IMR-90 (cell line): Measurements from ENCODE around the gene IQGAP2. TPM values are rescaled to one million over a fixed set of nuclear protein-coding genes. Genes with fewer than 3 reads are reported as not detected.

ENCODE experiments used
- ATAC-seq: fragments of 200-7000 bp; cut with Tn5 transposase; 2 replicates; pipeline ENCODE4 v1.9.1; 2020; ENCODE audit warnings: low read depth, mild to moderate bottlenecking, moderate library complexity
- BruUV-seq: library from RNA; stranded (reverse); fragments of 400-500 nt; replicated peaks from 2 replicates; lab custom pipeline; 2021; lab: Mats Ljungman, UMichigan
- CTCF ChIA-PET: fragments of 300-600 bp; formaldehyde crosslinking; extraction: SDS; loops from one replicate; lab custom pipeline; 2021; ENCODE audit warnings: antibody characterized with exemption; lab: Yijun Ruan, JAX
- POLR2A ChIA-PET: fragments of 300-600 bp; sonication (Branson Sonifier 250); formaldehyde crosslinking; loops from one replicate; lab custom pipeline; 2022; ENCODE audit warnings: antibody characterized with exemption; ENCODE audit not compliant: unreplicated experiment; lab: Charles Lee
- DNase-seq: peaks from one replicate; pipeline ENCODE4 v3.0.0; 2013
- H2AFZ ChIP-seq: replicated peaks from 2 replicates; pipeline ENCODE3; 2013; ENCODE audit warnings: low read length, mild to moderate bottlenecking; ENCODE audit not compliant: poor library complexity
- H2AK5ac ChIP-seq: 2 replicates; pipeline ENCODE4 v1.6.1; 2013; ENCODE audit warnings: low read depth, low read length, inconsistent platforms
- H2AK9ac ChIP-seq: replicated peaks from 2 replicates; pipeline ENCODE3; 2013; ENCODE audit warnings: mild to moderate bottlenecking, low read depth, low read length, moderate library complexity; ENCODE audit not compliant: poor library complexity
- H2BK120ac ChIP-seq: 2 replicates; pipeline ENCODE4 v1.6.1; 2013; ENCODE audit warnings: low read depth, low read length, inconsistent platforms
- H2BK15ac ChIP-seq: 3 replicates; pipeline ENCODE4 v1.6.1; 2013; ENCODE audit warnings: low read depth, low read length, inconsistent platforms
- H2BK20ac ChIP-seq: 2 replicates; pipeline ENCODE4 v1.6.1; 2013; ENCODE audit warnings: low read depth, mild to moderate bottlenecking, inconsistent platforms, low read length, moderate library complexity
- H2BK5ac ChIP-seq: 2 replicates; pipeline ENCODE4 v1.6.1; 2013; ENCODE audit warnings: mild to moderate bottlenecking, low read depth, low read length, inconsistent platforms; ENCODE audit not compliant: poor library complexity, severe bottlenecking
- H3K14ac ChIP-seq: replicated peaks from 2 replicates; pipeline ENCODE4 v1.6.1; 2013; ENCODE audit warnings: low read depth, low read length, inconsistent platforms
- H3K18ac ChIP-seq: 2 replicates; pipeline ENCODE4 v1.6.1; 2013; ENCODE audit warnings: low read depth, low read length, control low read depth
- H3K23ac ChIP-seq: 2 replicates; pipeline ENCODE4 v1.6.1; 2013; ENCODE audit warnings: low read depth, low read length, inconsistent platforms
- H3K27ac ChIP-seq: 2 replicates; pipeline ENCODE4 v1.5.1; 2013; ENCODE audit warnings: mild to moderate bottlenecking, control low read depth, low read length; ENCODE audit not compliant: insufficient read depth
- H3K27me3 ChIP-seq: 2 replicates; pipeline ENCODE4 v1.6.1; 2013; ENCODE audit warnings: low read length; ENCODE audit not compliant: control insufficient read depth, insufficient read depth
- H3K36me3 ChIP-seq: 2 replicates; pipeline ENCODE4 v1.6.1; 2013; ENCODE audit warnings: low read length, mixed read lengths; ENCODE audit not compliant: control insufficient read depth, insufficient read depth
- H3K4ac ChIP-seq: 2 replicates; pipeline ENCODE4 v1.6.1; 2013; ENCODE audit warnings: low read depth, low read length, inconsistent platforms
- H3K4me1 ChIP-seq: 2 replicates; pipeline ENCODE4 v1.6.1; 2013; ENCODE audit warnings: low read length, mixed read lengths; ENCODE audit not compliant: control insufficient read depth, insufficient read depth
- H3K4me2 ChIP-seq: 2 replicates; pipeline ENCODE4 v1.6.1; 2013; ENCODE audit warnings: low read depth, mild to moderate bottlenecking, control low read depth, low read length, moderate library complexity
- H3K4me3 ChIP-seq: 2 replicates; pipeline ENCODE4 v1.5.1; 2013; ENCODE audit warnings: low read depth, mild to moderate bottlenecking, control low read depth, low read length, moderate library complexity; ENCODE audit not compliant: insufficient read depth
- H3K56ac ChIP-seq: 2 replicates; pipeline ENCODE4 v1.6.1; 2013; ENCODE audit warnings: low read length, inconsistent platforms; ENCODE audit not compliant: insufficient read depth; ENCODE audit errors: extremely low read depth
- H3K79me1 ChIP-seq, 2 experiments: 2 replicates each; pipeline ENCODE4 v1.6.1; 2013; ENCODE audit warnings: low read length in 2 of 2, inconsistent platforms in 1 of 2, low read depth in 1 of 2
- H3K9ac ChIP-seq: 2 replicates; pipeline ENCODE4 v1.6.1; 2013; ENCODE audit warnings: low read depth, low read length, control low read depth
- H3K9me1 ChIP-seq: 2 replicates; pipeline ENCODE4 v1.6.1; 2013; ENCODE audit warnings: low read length, inconsistent platforms; ENCODE audit not compliant: insufficient read depth
- H3K9me3 ChIP-seq: 2 replicates; pipeline ENCODE4 v1.6.1; 2013; ENCODE audit warnings: low read length; ENCODE audit not compliant: control insufficient read depth, insufficient read depth
- H4K20me1 ChIP-seq: 2 replicates; pipeline ENCODE4 v1.6.1; 2013; ENCODE audit warnings: low read length, inconsistent platforms; ENCODE audit not compliant: insufficient read depth
- H4K5ac ChIP-seq: 2 replicates; pipeline ENCODE4 v1.6.1; 2013; ENCODE audit warnings: mild to moderate bottlenecking, low read depth, low read length, control low read depth
- H4K8ac ChIP-seq, 2 experiments: 2 replicates each; pipeline ENCODE4 v1.6.1; 2013; ENCODE audit warnings: low read depth in 2 of 2, low read length in 2 of 2, control low read depth in 1 of 2, inconsistent platforms in 1 of 2
- H4K91ac ChIP-seq: 2 replicates; pipeline ENCODE4 v1.6.1; 2013; ENCODE audit warnings: low read depth, low read length, inconsistent platforms; ENCODE audit not compliant: insufficient read depth
- BHLHE40 ChIP-seq: fragments of 150-350 bp; IDR thresholded peaks from 2 replicates; pipeline ENCODE4 v1.6.1; 2016; ENCODE audit warnings: mild to moderate bottlenecking, low read depth, low read length
- CEBPB ChIP-seq: IDR thresholded peaks from 2 replicates; pipeline ENCODE4 v1.6.1; 2012; ENCODE audit warnings: low read depth, low read length, improper control_type of control experiment
- CHD1 ChIP-seq: IDR thresholded peaks from 2 replicates; pipeline ENCODE4 v1.6.1; 2012; ENCODE audit warnings: low read depth, low read length, improper control_type of control experiment
- ELK1 ChIP-seq: fragments of 150-350 bp; IDR thresholded peaks from 2 replicates; pipeline ENCODE4 v1.6.1; 2016; ENCODE audit warnings: low read depth, mild to moderate bottlenecking, low read length, moderate library complexity, borderline replicate concordance
- FOS ChIP-seq: fragments of 150-350 bp; IDR thresholded peaks from 2 replicates; pipeline ENCODE4 v1.6.1; 2016; ENCODE audit warnings: low read depth, low read length
- MAFK ChIP-seq: IDR thresholded peaks from 2 replicates; pipeline ENCODE4 v1.6.1; 2012; ENCODE audit warnings: low read depth, low read length, improper control_type of control experiment
- MAZ ChIP-seq: IDR thresholded peaks from 2 replicates; pipeline ENCODE4 v1.6.1; 2012; ENCODE audit warnings: low read depth, mild to moderate bottlenecking, low read length, improper control_type of control experiment, moderate library complexity, borderline replicate concordance
- MXI1 ChIP-seq: IDR thresholded peaks from 2 replicates; pipeline ENCODE4 v1.6.1; 2012; ENCODE audit warnings: low read depth, mild to moderate bottlenecking, low read length, moderate library complexity, borderline replicate concordance
- NFE2L2 ChIP-seq: fragments of 150-350 bp; IDR thresholded peaks from 2 replicates; pipeline ENCODE4 v1.6.1; 2016; ENCODE audit warnings: low read depth, mild to moderate bottlenecking, low read length
- POLR2A ChIP-seq: IDR thresholded peaks from 2 replicates; pipeline ENCODE4 v1.6.1; 2012; ENCODE audit warnings: mild to moderate bottlenecking, low read depth, low read length
- RAD21 ChIP-seq: IDR thresholded peaks from 2 replicates; pipeline ENCODE4 v1.6.1; 2012; ENCODE audit warnings: low read length, improper control_type of control experiment
- RCOR1 ChIP-seq: IDR thresholded peaks from 2 replicates; pipeline ENCODE4 v1.6.1; 2012; ENCODE audit warnings: mild to moderate bottlenecking, low read length, improper control_type of control experiment; ENCODE audit not compliant: insufficient replicate concordance
- RFX5 ChIP-seq: IDR thresholded peaks from 2 replicates; pipeline ENCODE4 v1.8.0; 2012; ENCODE audit warnings: low read depth, mild to moderate bottlenecking, low read length, moderate library complexity
- SMC3 ChIP-seq: fragments of 150-350 bp; IDR thresholded peaks from 2 replicates; pipeline ENCODE4 v1.6.1; 2016; ENCODE audit warnings: low read depth, mild to moderate bottlenecking, antibody characterized with exemption, low read length, moderate library complexity
- USF2 ChIP-seq: fragments of 150-350 bp; IDR thresholded peaks from 2 replicates; pipeline ENCODE4 v1.6.1; 2017; ENCODE audit warnings: mild to moderate bottlenecking, antibody characterized with exemption, low read length, low read depth
- WGBS, 2 experiments: methylation state at CpG; one replicate each; pipeline versions ENCODE4 v1.1.5 to v1.1.7; 2013; ENCODE audit warnings: missing lambda C conversion rate in 2 of 2; ENCODE audit not compliant: insufficient read length in 1 of 2; ENCODE audit errors: extremely low coverage in 2 of 2; 5-methylcytosine and 5-hydroxymethylcytosine counted together
- dilution Hi-C: fragments of 300-500 bp; cut with HindIII; formaldehyde crosslinking; loops from one replicate; pipeline ENCODE4 v1.14.3; 2018; ENCODE audit warnings: low sequenced_read_pairs; ENCODE audit not compliant: unreplicated experiment
- in situ Hi-C: fragments of 300-500 bp; cut with MboI; formaldehyde crosslinking; loops from 3 replicates; pipeline ENCODE4 v1.14.3; 2019; ENCODE audit warnings: low sequenced_read_pairs, inconsistent platforms, mixed read lengths
- intact Hi-C: fragments of 100-400 bp; cut with micrococcal nuclease; formaldehyde crosslinking; loops from 2 replicates; pipeline ENCODE4 v1.10.0; 2022
- polyA plus RNA-seq, 3 experiments: library from polyadenylated mRNA; depleted of rRNA; stranded (reverse); fragments of >200 nt; gene quantifications; 2 replicates each; pipeline ENCODE4 v1.2.3, GENCODE V29; 2012; ENCODE audit warnings: low replicate concordance in 1 of 3
- total RNA-seq: library from RNA; depleted of rRNA; stranded (reverse); fragments of >200 nt; gene quantifications from 2 replicates; pipeline ENCODE4 v1.2.3, GENCODE V29; 2012
- TF ChIP-seq, protein P1 (sequence below): conservative IDR thresholded peaks from 2 replicates; pipeline ENCODE4 v1.5.1; 2012; ENCODE audit warnings: mild to moderate bottlenecking, low read depth, low read length, improper control_type of control experiment

Gene IQGAP2
- total and polyA plus RNA-seq, 2 of the 4 experiments (the other 2 are of a cell fraction) = 0.21 to 0.36 TPM

DNA sequence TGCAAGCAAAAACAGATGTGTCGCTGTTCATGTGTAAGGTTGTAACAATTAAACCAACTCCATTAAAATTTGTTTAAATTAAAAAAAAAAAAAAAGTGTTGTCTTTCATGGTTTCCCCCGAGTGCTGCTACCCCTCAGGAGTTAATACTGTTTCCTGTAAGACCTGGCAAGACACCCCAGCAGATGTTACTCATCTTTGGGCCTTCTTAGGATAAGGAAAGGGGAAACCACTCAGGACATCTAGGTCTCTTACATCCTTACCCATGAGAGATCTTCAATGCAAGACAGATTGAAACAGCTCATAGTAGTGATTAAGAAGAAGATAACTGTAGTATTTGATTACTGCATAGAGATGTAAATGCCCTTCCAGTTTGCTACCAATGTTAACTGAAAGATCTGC, 279.3 kb downstream of the IQGAP2 start:
- H3K4ac ChIP-seq = no peak overlapping the region; the same call in 1 of the 2 replicates
- H3K27ac ChIP-seq = no peak overlapping the region
- no peak overlapping the region; the same call in 1 of the 2 replicates for H3K14ac ChIP-seq
- H3K56ac ChIP-seq = no peak overlapping the region
- DNase-seq (peak; percentile 37), ATAC-seq (no peak)
- no peaks in the 10 kb centered on the region for H4K20me1 ChIP-seq
- H3K4me2 ChIP-seq = no peak overlapping the region
- peaks cover 5% of the 10 kb centered on the region for H3K9me1 ChIP-seq
- H4K5ac ChIP-seq = no peak overlapping the region
- peak overlapping the region; percentile 65; the same call in 1 of the 3 replicates for H2BK15ac ChIP-seq
- ChIA-PET POLR2A (no interaction called here), CTCF (interaction anchor here (0.6 to 0.7 kb wide), 2 partner anchors 599 to 658 kb away, joined by 4 to 6 read pairs; no protein-coding TSS in a partner anchor)
- no CpG with 5 or more reads among the region's 2 CpGs for WGBS, 2 experiments
- peaks cover 0 to 2% of the 10 kb centered on the region in 2 experiments; a peak in 1 of 4 replicates for H3K79me1 ChIP-seq
- H4K91ac ChIP-seq = no peak overlapping the region
- dilution Hi-C loops (no loop called here), intact Hi-C loops (no loop called here), in situ Hi-C loops (no loop called here)
- no TSS peak for BruUV-seq
- 0 out of 4 replicates have a peak overlapping the region, but pooled peaks of 1 of the 2 experiments have one; percentile 9 for H4K8ac ChIP-seq
- H2BK20ac ChIP-seq = peak overlapping the region; percentile 1
- H3K4me3 ChIP-seq = no peak overlapping the region
- H3K27me3 ChIP-seq = no peaks in the 10 kb centered on the region
- H3K9me3 ChIP-seq = no peaks in the 10 kb centered on the region
- no peaks in the 10 kb centered on the region for H3K36me3 ChIP-seq
- no peak overlapping the region for H3K9ac ChIP-seq
- no peak overlapping the region for H2AFZ ChIP-seq
- TF ChIP-seq RFX5 = no peak
- no peak for TF ChIP-seq CHD1
- TF ChIP-seq, protein P1, sequence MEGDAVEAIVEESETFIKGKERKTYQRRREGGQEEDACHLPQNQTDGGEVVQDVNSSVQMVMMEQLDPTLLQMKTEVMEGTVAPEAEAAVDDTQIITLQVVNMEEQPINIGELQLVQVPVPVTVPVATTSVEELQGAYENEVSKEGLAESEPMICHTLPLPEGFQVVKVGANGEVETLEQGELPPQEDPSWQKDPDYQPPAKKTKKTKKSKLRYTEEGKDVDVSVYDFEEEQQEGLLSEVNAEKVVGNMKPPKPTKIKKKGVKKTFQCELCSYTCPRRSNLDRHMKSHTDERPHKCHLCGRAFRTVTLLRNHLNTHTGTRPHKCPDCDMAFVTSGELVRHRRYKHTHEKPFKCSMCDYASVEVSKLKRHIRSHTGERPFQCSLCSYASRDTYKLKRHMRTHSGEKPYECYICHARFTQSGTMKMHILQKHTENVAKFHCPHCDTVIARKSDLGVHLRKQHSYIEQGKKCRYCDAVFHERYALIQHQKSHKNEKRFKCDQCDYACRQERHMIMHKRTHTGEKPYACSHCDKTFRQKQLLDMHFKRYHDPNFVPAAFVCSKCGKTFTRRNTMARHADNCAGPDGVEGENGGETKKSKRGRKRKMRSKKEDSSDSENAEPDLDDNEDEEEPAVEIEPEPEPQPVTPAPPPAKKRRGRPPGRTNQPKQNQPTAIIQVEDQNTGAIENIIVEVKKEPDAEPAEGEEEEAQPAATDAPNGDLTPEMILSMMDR = no peak
- TF ChIP-seq MAZ = no peak
- no peak for TF ChIP-seq NFE2L2
- TF ChIP-seq BHLHE40 = no peak
- no peak for TF ChIP-seq ELK1
- TF ChIP-seq FOS = no peak
- TF ChIP-seq MAFK = no peak
- no peak for TF ChIP-seq USF2
- no peak for TF ChIP-seq RAD21
- no peak for TF ChIP-seq MXI1
- no peak for TF ChIP-seq CEBPB
- no peak for TF ChIP-seq SMC3
- no peak for TF ChIP-seq RCOR1
- no peak for TF ChIP-seq POLR2A
- no peak overlapping the region for H2AK9ac ChIP-seq
- H3K4me1 ChIP-seq = peaks cover under 1% of the 10 kb centered on the region; the same call in 1 of the 2 replicates
- no peak overlapping the region for H2BK5ac ChIP-seq
- peak overlapping the region; percentile 24; the same call in 1 of the 2 replicates for H3K18ac ChIP-seq
- H3K23ac ChIP-seq = no peak overlapping the region
- no peak overlapping the region for H2AK5ac ChIP-seq
- peak overlapping the region; percentile 9; the same call in 1 of the 2 replicates for H2BK120ac ChIP-seq
